Panc1 (cell line): ENCODE measurements around the gene GALNT14.

Source experiments
- CTCF ChIP-seq: fragments of 450-650 bp; IDR thresholded peaks from 2 replicates; pipeline ENCODE4 v1.5.1; 2017; ENCODE audit warnings: mild to moderate bottlenecking
- REST ChIP-seq, 2 experiments: IDR thresholded peaks; 2 replicates each; pipeline ENCODE4 v1.6.1; 2011 to 2012; ENCODE audit warnings: low read depth in 2 of 2, control low read depth in 1 of 2, low read length in 1 of 2, mild to moderate bottlenecking in 1 of 2, moderate library complexity in 1 of 2; ENCODE audit not compliant: insufficient read depth in 1 of 2

- TF ChIP-seq CTCF (no peak), REST (IDR thresholded peaks at IDR 0.05; ENCODE audit: insufficient read depth in 1 of 2, low read depth in 2 of 2, low read length in 1 of 2) (no peak)
Measured at GRCh38 chr2:31083234-31083993, 54.8 kb downstream of the GALNT14 start.
